ENCODE results near the gene S100A3.
"Not testable (repeated sequence)": the region's sequence is repeated elsewhere in the genome, so short reads cannot be mapped to it uniquely, and the experiment has no call there.

The S100A3 gene

GRCh38 chr1:153520818-153521476 lies 28.1 kb downstream of the S100A3 start:
- Mint-ChIP-seq H3K9me3 (peaks cover 4% of the 10 kb centered on the region), H3K27me3 (ENCODE audit: low read depth, poor library complexity) (no peaks in the 10 kb centered on the region), H3K4me1 (peaks cover 5% of the 10 kb centered on the region), H3K36me3 (ENCODE audit: low read depth) (no peaks in the 10 kb centered on the region), H3K4me3 (no peak overlapping the region), H3K27ac (no peak overlapping the region)
- DNase-seq: no peak
- no peak for TF ChIP-seq CTCF (IDR thresholded peaks at IDR 0.05)

GRCh38 chr1:153520137-153520691 lies 28.8 kb downstream of the S100A3 start:
- not testable (repeated sequence) for H3K27ac Mint-ChIP-seq; H3K27me3 Mint-ChIP-seq (ENCODE audit: low read depth, poor library complexity); H3K36me3 Mint-ChIP-seq (ENCODE audit: low read depth); H3K9me3 Mint-ChIP-seq; H3K4me1 Mint-ChIP-seq; H3K4me3 Mint-ChIP-seq; DNase-seq

- peaks cover 4% of the 10 kb centered on the region for H3K27me3 Mint-ChIP-seq (ENCODE audit: low read depth, poor library complexity)
- DNase-seq: no peak
- H3K27ac Mint-ChIP-seq: no peak overlapping the region
- no peak for TF ChIP-seq CTCF (IDR thresholded peaks at IDR 0.05)
- H3K9me3 Mint-ChIP-seq: peaks cover 4% of the 10 kb centered on the region
- H3K4me1 Mint-ChIP-seq: peaks cover 5% of the 10 kb centered on the region
- no peaks in the 10 kb centered on the region for H3K36me3 Mint-ChIP-seq (ENCODE audit: low read depth)
- no peak overlapping the region for H3K4me3 Mint-ChIP-seq
These were observed 29.8 kb downstream of the S100A3 start for GRCh38 chr1:153519242-153519641.

GRCh38 chr1:153515504-153516394 lies 33.3 kb downstream of the S100A3 start:
- TF ChIP-seq CTCF (IDR thresholded peaks at IDR 0.05): no peak
- no peaks in the 10 kb centered on the region for H3K9me3 Mint-ChIP-seq
- H3K4me1 Mint-ChIP-seq: peaks cover 14% of the 10 kb centered on the region
- no peak for DNase-seq
- no peak overlapping the region for H3K27ac Mint-ChIP-seq
- no peak overlapping the region for H3K4me3 Mint-ChIP-seq
- peaks cover 4% of the 10 kb centered on the region for H3K27me3 Mint-ChIP-seq (ENCODE audit: low read depth, poor library complexity)
- H3K36me3 Mint-ChIP-seq (ENCODE audit: low read depth): no peaks in the 10 kb centered on the region

- no peak for TF ChIP-seq CTCF (IDR thresholded peaks at IDR 0.05)
- Mint-ChIP-seq H3K27ac (no peak overlapping the region), H3K4me3 (no peak overlapping the region), H3K9me3 (no peaks in the 10 kb centered on the region), H3K36me3 (ENCODE audit: low read depth) (no peaks in the 10 kb centered on the region), H3K4me1 (peaks cover 15% of the 10 kb centered on the region), H3K27me3 (ENCODE audit: low read depth, poor library complexity) (peaks cover 4% of the 10 kb centered on the region)
- DNase-seq: no peak
These were observed 35.4 kb downstream of the S100A3 start for GRCh38 chr1:153513666-153514065.

- H3K36me3 Mint-ChIP-seq (ENCODE audit: low read depth): no peaks in the 10 kb centered on the region
- DNase-seq: no peak
- peaks cover 13% of the 10 kb centered on the region for H3K4me1 Mint-ChIP-seq
- no peak overlapping the region for H3K4me3 Mint-ChIP-seq
- H3K27me3 Mint-ChIP-seq (ENCODE audit: low read depth, poor library complexity): peaks cover 6% of the 10 kb centered on the region
- TF ChIP-seq CTCF (IDR thresholded peaks at IDR 0.05): no peak
- H3K27ac Mint-ChIP-seq: no peak overlapping the region
- no peaks in the 10 kb centered on the region for H3K9me3 Mint-ChIP-seq
These were observed 36.0 kb downstream of the S100A3 start for GRCh38 chr1:153513023-153513422.

Measured in nephron progenitor cell (in vitro differentiated cells).